Measurements from ENCODE around the gene OTOGL. TPM values are rescaled to one million over a fixed set of nuclear protein-coding genes. Genes with fewer than 3 reads are reported as not detected.

OTOGL gene
- polyA plus RNA-seq, 1 of the 3 experiments (the other 2 are of a cell fraction): 0.61 TPM

DNA sequence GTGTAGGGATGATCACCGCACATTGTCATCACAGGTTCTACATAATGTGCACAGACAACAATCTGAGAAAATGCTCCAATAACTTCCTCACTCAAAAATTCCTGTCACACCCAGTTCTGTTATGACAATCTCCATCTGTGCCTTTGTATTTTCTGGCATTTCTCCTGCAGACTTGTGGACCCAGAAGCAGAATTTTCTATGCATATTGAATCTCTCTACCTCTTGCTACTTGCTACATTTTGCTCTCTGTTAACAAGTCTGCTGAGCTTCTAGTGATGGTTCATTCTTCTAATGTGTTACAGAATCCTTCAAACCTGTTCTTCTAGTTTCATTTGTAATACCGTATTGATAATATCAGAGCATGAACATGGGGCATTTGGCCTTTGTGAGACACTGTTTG lies 216.9 kb downstream of the OTOGL start:
- H3K4me1 ChIP-seq (ENCODE audit: control insufficient read depth in 1 of 2, insufficient read depth in 2 of 2, low read depth in 1 of 2, low read length in 1 of 2): no peaks in the 10 kb centered on the region
- no peak overlapping the region for H3K9ac ChIP-seq
- WGBS (ENCODE audit: low lambda C conversion rate): 8% methylated on average over 2 of the region's 2 CpGs
- H3K4me3 ChIP-seq (ENCODE audit: low read depth in 2 of 2, low read length in 1 of 2): no peak overlapping the region
- no peaks in the 10 kb centered on the region for H3K79me2 ChIP-seq (ENCODE audit: insufficient read depth)
- no peak overlapping the region for H3K27ac ChIP-seq (ENCODE audit: low read depth in 2 of 2, low read length in 1 of 2)
- no peak overlapping the region for H3K4me2 ChIP-seq
- ChIA-PET POLR2A (no interaction called here), CTCF (interaction anchor here (1.0 to 1.1 kb wide), 2 partner anchors 127 to 521 kb away, joined by 3 read pairs; no protein-coding TSS in a partner anchor)
- no peaks in the 10 kb centered on the region for H3K9me2 ChIP-seq
- DNase-seq: no peak
- no peaks in the 10 kb centered on the region for H3F3A ChIP-seq (replicated peaks; ENCODE audit: insufficient read depth)
- H3K27me3 ChIP-seq (ENCODE audit: insufficient read depth): peaks cover 4% of the 10 kb centered on the region; the same call in 1 of the 2 replicates
- no peaks in the 10 kb centered on the region for H3K9me3 ChIP-seq
- H4K20me1 ChIP-seq (ENCODE audit: insufficient read depth): no peaks in the 10 kb centered on the region
- TF ChIP-seq EZH2phosphoT487 (IDR thresholded peaks at IDR 0.05; ENCODE audit: borderline replicate concordance, low read depth): no peak
- TF ChIP-seq RAD21 (IDR thresholded peaks at IDR 0.05; ENCODE audit: low read length): no peak
- TF ChIP-seq YY1 (IDR thresholded peaks at IDR 0.05; ENCODE audit: low read depth): no peak
- TF ChIP-seq, protein P1, sequence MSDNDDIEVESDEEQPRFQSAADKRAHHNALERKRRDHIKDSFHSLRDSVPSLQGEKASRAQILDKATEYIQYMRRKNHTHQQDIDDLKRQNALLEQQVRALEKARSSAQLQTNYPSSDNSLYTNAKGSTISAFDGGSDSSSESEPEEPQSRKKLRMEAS (IDR thresholded peaks at IDR 0.05; ENCODE audit: low read depth): no peak
- TF ChIP-seq FOXM1 (IDR thresholded peaks at IDR 0.05; ENCODE audit: low read depth): no peak
- TF ChIP-seq RFX5 (IDR thresholded peaks at IDR 0.05; ENCODE audit: low read length): no peak
- TF ChIP-seq, protein P2, sequence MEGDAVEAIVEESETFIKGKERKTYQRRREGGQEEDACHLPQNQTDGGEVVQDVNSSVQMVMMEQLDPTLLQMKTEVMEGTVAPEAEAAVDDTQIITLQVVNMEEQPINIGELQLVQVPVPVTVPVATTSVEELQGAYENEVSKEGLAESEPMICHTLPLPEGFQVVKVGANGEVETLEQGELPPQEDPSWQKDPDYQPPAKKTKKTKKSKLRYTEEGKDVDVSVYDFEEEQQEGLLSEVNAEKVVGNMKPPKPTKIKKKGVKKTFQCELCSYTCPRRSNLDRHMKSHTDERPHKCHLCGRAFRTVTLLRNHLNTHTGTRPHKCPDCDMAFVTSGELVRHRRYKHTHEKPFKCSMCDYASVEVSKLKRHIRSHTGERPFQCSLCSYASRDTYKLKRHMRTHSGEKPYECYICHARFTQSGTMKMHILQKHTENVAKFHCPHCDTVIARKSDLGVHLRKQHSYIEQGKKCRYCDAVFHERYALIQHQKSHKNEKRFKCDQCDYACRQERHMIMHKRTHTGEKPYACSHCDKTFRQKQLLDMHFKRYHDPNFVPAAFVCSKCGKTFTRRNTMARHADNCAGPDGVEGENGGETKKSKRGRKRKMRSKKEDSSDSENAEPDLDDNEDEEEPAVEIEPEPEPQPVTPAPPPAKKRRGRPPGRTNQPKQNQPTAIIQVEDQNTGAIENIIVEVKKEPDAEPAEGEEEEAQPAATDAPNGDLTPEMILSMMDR (IDR thresholded peaks at IDR 0.05): no peak
- no peak for TF ChIP-seq NRF1 (IDR thresholded peaks at IDR 0.05; ENCODE audit: low read depth, low read length)
- TF ChIP-seq GABPA (IDR thresholded peaks at IDR 0.05; ENCODE audit: low read depth): no peak
- TF ChIP-seq NFIC (IDR thresholded peaks at IDR 0.05; ENCODE audit: borderline replicate concordance): no peak
- no peak for TF ChIP-seq SMC3 (IDR thresholded peaks at IDR 0.05; ENCODE audit: low read depth, low read length)
- TF ChIP-seq, protein P3, sequence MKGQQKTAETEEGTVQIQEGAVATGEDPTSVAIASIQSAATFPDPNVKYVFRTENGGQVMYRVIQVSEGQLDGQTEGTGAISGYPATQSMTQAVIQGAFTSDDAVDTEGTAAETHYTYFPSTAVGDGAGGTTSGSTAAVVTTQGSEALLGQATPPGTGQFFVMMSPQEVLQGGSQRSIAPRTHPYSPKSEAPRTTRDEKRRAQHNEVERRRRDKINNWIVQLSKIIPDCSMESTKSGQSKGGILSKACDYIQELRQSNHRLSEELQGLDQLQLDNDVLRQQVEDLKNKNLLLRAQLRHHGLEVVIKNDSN (IDR thresholded peaks at IDR 0.05; ENCODE audit: borderline replicate concordance, low read depth): no peak
- TF ChIP-seq, protein P4, sequence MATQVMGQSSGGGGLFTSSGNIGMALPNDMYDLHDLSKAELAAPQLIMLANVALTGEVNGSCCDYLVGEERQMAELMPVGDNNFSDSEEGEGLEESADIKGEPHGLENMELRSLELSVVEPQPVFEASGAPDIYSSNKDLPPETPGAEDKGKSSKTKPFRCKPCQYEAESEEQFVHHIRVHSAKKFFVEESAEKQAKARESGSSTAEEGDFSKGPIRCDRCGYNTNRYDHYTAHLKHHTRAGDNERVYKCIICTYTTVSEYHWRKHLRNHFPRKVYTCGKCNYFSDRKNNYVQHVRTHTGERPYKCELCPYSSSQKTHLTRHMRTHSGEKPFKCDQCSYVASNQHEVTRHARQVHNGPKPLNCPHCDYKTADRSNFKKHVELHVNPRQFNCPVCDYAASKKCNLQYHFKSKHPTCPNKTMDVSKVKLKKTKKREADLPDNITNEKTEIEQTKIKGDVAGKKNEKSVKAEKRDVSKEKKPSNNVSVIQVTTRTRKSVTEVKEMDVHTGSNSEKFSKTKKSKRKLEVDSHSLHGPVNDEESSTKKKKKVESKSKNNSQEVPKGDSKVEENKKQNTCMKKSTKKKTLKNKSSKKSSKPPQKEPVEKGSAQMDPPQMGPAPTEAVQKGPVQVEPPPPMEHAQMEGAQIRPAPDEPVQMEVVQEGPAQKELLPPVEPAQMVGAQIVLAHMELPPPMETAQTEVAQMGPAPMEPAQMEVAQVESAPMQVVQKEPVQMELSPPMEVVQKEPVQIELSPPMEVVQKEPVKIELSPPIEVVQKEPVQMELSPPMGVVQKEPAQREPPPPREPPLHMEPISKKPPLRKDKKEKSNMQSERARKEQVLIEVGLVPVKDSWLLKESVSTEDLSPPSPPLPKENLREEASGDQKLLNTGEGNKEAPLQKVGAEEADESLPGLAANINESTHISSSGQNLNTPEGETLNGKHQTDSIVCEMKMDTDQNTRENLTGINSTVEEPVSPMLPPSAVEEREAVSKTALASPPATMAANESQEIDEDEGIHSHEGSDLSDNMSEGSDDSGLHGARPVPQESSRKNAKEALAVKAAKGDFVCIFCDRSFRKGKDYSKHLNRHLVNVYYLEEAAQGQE (IDR thresholded peaks at IDR 0.05; ENCODE audit: low read depth, low read length): no peak
- H3K36me3 ChIP-seq (replicated peaks in 1 of 2; ENCODE audit: control insufficient read depth in 1 of 2, insufficient read depth in 2 of 2, low read length in 1 of 2): no peaks in the 10 kb centered on the region
- H2AFZ ChIP-seq (ENCODE audit: low read depth): no peak overlapping the region
